IPS-18c (cell line): Measurements from ENCODE around the gene C1D.

Source experiments
- H3K4me3 ChIP-seq: 2 replicates; pipeline ENCODE4 v1.7.0; 2013; ENCODE audit warnings: low read depth, mild to moderate bottlenecking, low read length, moderate library complexity; ENCODE audit not compliant: insufficient read depth
- H3K9me3 ChIP-seq: one replicate; pipeline ENCODE4 v1.6.1; 2013; ENCODE audit warnings: mild to moderate bottlenecking, low read length, moderate library complexity; ENCODE audit not compliant: control insufficient read depth, insufficient read depth

Gene C1D, protein sequence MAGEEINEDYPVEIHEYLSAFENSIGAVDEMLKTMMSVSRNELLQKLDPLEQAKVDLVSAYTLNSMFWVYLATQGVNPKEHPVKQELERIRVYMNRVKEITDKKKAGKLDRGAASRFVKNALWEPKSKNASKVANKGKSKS

DNA sequence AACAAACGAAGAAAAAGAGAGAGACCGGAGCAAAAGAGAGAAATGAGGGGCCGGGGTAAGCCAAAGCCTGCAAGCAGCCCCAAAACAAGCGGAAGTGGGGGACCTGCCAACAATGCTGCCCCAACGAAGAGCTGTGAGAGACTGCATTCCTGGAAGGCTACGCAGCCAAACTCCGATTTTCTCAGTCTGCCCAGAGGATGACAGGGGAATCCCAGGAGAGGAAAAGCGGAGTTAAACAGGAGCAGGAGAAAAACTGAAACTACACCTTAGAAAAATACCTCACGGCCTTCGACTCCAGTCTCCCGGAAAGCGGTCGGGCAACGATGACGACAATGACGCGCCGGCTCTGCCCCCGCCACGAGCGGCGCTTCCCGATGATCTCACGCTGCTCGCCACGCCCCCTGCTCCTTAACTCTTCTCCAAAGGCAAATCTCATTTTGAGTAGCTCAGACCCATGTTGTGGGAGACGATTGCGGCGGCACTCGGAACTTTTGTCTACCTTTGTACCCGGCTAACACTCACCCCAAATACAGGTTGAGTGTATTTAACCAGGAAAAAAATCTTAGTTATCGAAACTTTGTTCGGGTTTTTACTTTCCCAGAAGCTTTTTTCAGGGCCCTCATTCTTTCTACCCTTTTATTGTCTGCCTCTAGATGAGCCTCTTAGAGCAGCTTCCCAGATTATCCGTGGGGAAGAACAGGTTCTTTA, at the start of gene C1D:
C1D (minus strand) TSS at position 325 of the 708 bp plus-strand sequence. CDS start 15,694 bp downstream, outside the sequence.
- H3K9me3 ChIP-seq: no peaks in the 10 kb centered on the region
- H3K4me3 ChIP-seq: peak within 1 kb of the TSS; percentile 90

DNA sequence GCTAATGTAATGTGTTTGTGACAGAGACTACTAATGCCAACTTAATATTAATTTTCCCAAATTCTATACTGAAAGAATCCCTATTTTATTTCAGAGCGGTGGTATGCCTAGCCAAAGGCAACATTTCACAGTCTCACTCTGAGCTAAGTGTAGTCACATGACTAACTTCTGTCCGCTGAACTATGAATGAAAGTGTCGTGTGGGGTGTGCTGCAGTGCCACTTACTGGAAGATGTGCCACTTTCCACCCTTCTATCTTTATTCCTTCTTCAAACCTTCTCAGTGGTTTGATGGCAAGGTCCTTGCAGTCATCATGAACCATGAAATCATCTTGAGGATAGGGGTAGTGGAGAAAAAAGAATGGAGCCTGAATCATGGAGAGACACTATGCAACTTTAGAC, 47.3 kb upstream of the C1D start:
- Histone ChIP-seq H3K4me3 (no peak overlapping the region), H3K9me3 (no peaks in the 10 kb centered on the region)

DNA sequence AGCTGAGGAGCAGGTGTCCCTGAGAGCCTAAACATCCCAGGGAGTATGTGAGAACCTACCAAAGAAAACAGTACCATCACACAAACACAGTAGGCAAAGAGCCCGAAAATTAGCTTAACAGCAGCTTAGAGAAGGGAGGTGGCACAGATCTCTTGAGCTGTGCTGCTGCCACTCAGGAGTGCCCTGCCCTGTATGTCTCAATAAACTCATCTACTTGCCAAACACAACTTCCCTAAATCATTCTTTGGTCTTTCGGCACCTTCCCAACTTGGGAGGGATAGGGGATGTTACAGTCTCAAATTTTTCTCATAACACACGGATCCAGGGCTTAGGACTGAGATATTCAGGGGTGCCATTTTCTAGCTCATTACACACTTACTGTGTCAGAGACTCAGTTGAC, 45.3 kb upstream of the C1D start:
- no peaks in the 10 kb centered on the region for H3K9me3 ChIP-seq
- H3K4me3 ChIP-seq: no peak overlapping the region

DNA sequence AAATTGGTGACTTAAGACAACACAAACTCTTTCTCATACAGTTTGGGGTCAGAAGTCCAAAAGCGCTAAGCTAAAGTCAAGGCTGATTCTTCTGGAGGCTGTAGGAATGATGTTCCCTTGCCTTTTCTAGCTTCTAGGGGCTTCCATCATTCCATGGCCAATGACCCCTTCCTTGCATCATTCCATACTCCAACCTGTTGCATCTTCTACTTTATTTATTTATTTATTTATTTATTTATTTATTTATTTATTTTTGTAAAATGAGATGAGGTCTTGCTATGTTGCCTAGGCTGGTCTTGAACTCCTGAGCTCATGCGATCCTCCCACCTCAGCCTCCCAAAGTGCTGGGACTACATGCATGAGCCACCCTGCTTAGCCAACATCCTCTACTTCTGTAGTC, 44.7 kb upstream of the C1D start:
- H3K4me3 ChIP-seq: no peak overlapping the region
- no peaks in the 10 kb centered on the region for H3K9me3 ChIP-seq

DNA sequence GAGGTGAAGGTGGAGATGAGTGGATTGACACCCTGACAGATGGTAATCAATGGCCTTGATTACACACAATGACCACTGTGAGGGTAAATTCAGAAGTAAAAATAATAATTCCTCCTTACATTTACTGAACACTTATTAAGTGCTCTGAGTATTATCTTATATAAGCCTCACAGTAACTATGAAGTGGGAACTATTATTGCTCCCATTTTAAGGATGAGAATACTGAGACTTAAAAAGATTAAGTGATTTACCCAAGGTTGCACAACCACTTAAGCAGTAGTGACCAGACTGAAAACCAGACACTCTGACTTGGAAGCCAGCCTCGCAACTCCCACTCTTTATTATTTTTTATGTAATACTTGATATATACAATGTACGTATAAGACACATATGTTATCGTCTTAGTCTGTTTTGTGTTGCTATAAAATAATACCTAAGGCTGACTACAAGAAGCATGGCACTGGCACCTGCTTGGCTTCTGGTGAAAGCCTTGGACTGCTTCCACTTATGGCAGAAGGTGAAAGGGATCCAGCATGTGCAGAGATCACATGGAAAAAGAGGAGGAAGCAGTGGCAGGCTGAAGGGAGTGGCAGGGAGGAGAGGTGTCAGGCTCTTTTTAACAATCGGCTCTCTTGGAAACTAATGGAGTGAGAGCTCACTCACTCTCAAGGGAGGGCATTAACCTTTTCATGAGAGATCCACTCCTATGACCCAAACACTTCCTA, 41.5 kb upstream of the C1D start:
- Histone ChIP-seq H3K4me3 (no peak overlapping the region), H3K9me3 (no peaks in the 10 kb centered on the region)

DNA sequence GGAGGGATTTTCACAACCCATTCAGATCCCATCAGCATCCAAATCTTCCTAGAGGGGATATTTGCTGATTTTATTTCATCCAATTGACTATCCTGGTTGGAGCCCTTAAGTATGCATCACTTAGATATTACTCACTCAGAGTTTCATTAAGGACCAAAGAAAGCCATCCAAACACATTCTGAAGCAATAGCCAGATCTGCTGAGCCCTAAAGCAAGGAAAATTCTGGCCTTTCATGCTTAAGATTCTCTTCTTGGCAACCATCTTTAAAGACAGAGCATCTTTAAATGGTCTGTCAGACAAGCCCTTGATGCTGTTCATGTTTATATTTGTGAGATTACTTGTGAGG, 40.9 kb upstream of the C1D start:
- Histone ChIP-seq H3K4me3 (no peak overlapping the region), H3K9me3 (no peaks in the 10 kb centered on the region)

DNA sequence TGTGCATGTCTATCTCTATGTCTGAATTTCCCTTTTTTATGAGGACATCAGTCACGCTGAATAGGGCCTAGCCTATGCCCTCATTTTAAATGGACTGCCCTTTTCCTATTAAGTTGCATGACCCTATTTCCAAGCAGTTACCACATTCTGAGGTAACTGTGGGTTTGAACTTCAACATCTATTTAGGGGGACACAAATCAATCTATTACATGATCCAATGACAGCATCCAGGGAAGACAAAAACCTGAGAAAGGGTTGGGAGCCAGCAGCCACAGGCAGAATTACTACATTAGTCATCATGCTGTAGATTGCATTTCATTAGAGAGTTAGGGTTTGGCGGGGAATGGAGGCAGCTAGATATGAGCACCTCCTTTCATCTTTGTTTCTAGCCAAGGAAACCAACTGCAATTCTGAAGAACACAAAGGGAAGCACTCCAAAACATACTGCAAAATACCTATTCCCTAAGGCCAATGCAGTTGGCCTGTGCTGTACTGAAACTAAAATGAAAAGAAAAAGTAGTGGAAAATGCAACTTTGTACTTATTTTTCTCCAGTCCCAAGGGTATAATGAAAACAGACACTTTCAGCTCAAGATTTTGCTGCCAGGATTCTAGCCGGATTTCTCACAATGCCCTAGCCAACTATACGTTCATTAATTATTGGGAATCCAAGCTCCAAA, 40.4 kb upstream of the C1D start:
- Histone ChIP-seq H3K9me3 (no peaks in the 10 kb centered on the region), H3K4me3 (no peak overlapping the region)

DNA sequence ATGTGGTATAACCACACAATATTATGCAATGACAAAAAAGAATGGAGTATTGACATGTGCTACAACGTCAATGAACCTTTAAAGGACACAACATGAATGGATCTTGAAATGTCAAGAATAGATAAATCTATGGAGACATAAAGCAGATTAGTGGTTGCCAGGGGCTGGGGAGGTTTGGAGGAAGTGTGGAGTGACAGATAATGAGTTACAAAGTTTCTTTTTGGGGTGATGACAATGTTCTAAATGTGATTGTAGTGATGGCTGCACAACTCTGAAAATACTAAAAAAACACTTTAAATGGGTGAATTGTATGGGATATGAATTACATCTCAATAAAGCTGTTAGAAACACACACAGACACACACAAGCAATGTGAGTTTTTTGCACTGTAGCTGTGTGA, 37.4 kb upstream of the C1D start:
- Histone ChIP-seq H3K4me3 (no peak overlapping the region), H3K9me3 (no peaks in the 10 kb centered on the region)

DNA sequence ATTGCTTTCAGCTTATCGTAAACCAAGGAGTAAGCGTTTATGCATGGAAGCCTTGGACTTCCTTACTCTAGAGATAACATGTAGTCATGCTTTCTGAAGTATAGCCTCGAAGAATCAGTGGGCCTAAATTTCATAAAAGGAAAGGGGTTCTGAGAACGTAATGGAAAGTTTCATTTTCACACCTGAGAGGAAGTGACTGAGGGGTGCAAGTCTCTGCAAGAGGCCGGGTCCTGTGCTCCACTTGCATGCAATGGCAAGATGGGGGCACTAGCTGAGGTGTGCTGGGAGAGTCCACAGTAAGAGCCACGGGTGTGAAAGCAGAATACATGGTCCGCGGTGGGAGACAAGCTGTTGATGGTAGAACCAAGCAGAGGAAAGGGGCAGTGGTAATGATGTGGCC, 36.5 kb upstream of the C1D start:
- no peak overlapping the region for H3K4me3 ChIP-seq
- H3K9me3 ChIP-seq: no peaks in the 10 kb centered on the region

DNA sequence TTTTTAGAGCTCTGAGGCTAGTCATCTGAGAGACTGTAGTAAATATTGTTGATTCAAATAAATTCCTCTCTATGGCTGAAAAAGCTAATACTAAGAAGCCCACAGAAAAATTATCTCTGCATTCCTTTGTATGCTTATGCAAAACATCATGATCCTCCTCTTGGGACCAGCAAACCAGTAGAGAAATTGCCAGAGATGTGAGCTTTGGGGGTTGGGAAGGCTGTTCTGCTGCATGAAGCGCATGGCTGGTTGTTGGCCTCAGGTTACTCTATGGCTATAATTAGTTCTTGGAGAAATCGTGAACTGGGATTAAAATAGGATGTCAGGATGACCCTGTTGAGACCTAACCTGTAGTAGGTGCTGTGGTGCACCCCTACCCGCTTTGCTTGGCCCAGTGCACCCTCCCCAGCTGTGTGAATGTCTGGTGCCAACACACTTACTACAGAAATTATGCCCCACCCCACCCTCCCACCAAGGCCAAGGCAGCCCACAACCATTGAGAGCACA, 35.5 kb upstream of the C1D start:
- Histone ChIP-seq H3K4me3 (no peak overlapping the region), H3K9me3 (no peaks in the 10 kb centered on the region)

DNA sequence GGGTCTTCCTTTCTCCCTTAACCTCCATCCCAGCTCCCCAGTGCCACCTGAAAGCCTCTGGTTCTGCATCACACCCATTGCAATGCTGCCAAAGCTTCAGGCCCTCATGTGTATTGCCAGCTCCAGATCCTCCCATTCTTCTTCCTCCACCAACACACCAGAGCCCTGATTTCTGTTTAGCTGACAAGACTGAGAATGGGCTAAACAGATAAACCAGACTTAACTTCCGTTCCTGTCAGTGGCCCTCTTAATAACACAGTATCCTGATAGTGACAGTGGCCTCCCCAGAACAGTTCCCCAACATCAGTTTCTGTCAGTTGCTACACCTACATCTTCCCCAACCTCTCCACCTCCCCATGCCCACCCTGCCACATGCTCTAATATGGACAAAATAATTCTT, 31.3 kb upstream of the C1D start:
- H3K9me3 ChIP-seq: no peaks in the 10 kb centered on the region
- no peak overlapping the region for H3K4me3 ChIP-seq

DNA sequence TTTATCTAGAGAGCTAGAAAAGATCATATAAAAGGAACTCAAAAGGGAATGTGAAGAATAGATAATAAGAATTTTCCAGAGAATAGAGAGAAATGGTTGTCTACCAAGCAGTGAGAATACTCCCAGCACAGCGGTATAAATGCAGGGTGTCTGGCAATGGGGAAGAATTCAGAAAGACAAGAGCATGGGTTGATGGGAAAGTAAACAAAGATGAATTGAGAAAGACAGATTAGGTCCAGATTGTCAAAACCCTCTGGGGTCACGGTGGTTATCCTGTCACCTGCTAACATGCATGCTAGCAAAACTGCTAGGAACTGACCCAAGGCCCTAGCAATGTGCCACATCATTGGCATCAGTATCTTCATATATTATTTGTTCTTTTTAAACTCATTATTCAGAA, 30.8 kb upstream of the C1D start:
- H3K4me3 ChIP-seq: no peak overlapping the region
- H3K9me3 ChIP-seq: no peaks in the 10 kb centered on the region

DNA sequence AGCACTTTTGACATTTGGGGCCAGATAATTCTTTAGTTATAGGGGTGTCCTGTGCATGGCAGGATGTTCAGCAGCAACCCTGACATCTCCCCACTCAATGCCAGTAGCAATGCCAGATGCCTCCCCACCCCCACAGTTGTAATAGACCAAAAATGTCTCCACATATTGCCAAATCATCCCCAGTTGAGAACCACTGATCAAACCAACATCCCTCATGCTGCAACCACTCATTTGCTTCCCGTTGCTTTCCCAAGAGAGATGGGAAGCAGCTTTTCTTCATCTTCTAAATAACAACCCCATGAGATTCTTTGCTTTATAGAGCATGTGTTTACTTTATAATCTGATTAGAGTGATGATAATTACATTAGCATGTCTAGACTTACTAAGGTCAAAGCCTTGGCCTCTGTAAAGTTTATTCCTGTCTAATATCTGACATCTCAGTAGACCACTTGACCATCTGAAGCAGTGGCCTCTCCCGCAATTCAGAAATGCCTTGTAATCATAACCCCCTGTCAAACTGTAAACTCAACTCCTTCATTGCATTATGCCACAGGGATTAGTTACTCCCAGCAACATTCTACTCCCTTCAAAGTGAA, 28.7 kb upstream of the C1D start:
- no peak overlapping the region for H3K4me3 ChIP-seq
- no peaks in the 10 kb centered on the region for H3K9me3 ChIP-seq

DNA sequence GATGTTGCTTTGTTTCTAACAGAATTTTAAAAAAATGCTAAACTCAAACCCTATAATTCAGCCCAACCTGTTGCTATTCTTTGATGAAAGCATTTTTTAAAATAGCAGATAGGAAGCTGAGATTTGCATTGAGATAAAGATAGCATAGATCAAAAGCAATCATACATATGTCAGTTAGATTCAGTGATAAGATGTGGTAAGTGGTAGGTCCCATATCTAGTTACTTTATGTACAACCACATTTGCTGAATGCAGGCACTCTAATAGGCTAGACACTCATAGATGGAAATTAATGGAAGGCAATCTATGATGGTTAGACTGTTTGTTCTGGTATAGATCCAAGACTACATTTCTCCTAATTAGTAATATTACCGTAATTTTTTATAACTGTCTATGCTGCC, 27.2 kb upstream of the C1D start:
- no peak overlapping the region for H3K4me3 ChIP-seq
- no peaks in the 10 kb centered on the region for H3K9me3 ChIP-seq

DNA sequence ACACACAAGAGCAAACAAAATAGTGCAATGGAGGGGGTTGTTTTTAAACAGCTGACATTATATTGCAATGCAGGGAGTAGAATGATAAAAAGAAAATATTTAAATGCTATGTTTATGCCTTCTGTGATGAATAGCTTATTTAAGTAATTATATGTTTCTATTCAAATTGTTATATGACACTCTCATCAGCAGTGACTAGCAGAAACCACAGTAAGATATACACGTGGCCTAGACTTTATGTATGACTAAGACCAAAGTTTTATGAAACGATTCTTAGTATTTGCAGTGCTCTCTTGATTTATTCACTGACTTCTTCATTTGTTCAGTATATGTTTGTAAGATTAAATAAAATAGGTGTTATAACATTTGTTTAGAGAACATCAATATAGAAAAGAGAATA, 26.1 kb upstream of the C1D start:
- no peak overlapping the region for H3K4me3 ChIP-seq

DNA sequence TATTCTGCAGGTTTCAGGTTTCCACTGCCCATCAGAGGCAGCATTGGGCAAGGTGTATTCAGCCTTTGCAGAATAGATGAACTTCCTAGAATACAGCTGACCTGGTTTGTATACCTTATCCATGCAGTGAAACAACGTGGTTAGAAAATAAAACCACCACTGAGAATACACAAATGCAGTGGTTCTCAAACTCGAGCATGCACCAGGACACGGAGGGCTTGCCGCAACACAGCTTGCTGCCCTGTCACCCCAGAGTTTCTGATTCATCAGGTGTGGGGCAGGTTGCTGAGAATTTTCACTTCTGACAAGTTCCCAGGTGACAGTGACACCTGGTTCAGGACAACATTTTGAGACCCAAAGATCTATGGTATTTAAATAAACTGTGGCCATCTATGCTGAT, 23.4 kb upstream of the C1D start:
- no peaks in the 10 kb centered on the region for H3K9me3 ChIP-seq

More for the DNA sequence above, 26.1 kb upstream of the C1D start:
- no peaks in the 10 kb centered on the region for H3K9me3 ChIP-seq

DNA sequence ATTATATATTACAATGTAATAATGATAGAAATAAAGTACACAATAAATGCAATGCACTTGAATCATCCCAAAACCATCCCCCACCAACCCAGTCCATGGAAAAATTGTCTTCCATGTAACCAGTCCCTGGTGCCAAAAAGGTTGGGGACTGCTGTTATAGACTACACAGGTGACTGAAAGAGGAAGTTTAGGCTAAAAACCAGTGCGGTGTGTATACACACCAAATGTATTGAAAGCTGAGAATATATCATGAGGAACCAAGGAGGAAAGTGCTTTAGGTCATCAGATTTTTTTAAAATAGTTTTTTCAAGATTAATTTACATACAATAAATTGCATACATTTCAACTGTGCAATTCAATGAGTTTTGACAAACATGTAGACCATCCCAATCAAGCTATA, 20.5 kb upstream of the C1D start:
- Histone ChIP-seq H3K9me3 (no peaks in the 10 kb centered on the region), H3K4me3 (no peak overlapping the region)

More for the DNA sequence above, 23.4 kb upstream of the C1D start:
- no peak overlapping the region for H3K4me3 ChIP-seq
